ENCODE data around the gene BPHL. TPM values are rescaled to one million over a fixed set of nuclear protein-coding genes. Genes with fewer than 3 reads are reported as not detected.

The BPHL gene
- total RNA-seq, 1 experiment from 2014 or later: 48.7 TPM

- WGBS (ENCODE audit: extremely low coverage, insufficient read length, low lambda C conversion rate): no CpG with 5 or more reads among the region's 15 CpGs
- no peaks in the 10 kb centered on the region for H4K20me1 ChIP-seq (ENCODE audit: control insufficient read depth, insufficient read depth, insufficient read length)
- H2BK15ac ChIP-seq (ENCODE audit: low read depth, low read length): no peak overlapping the region
- no peaks in the 10 kb centered on the region for H3K27me3 ChIP-seq (ENCODE audit: insufficient read depth, low read length)
- H3K4me1 ChIP-seq (ENCODE audit: insufficient read depth, low read length): no peaks in the 10 kb centered on the region
- H3K79me2 ChIP-seq (ENCODE audit: insufficient read depth, low read length): no peaks in the 10 kb centered on the region
- H4K91ac ChIP-seq (ENCODE audit: insufficient read length, low read depth, low read length): no peak overlapping the region
- H3K9me3 ChIP-seq (ENCODE audit: control insufficient read depth, low read depth, low read length): no peaks in the 10 kb centered on the region
- H2AFZ ChIP-seq (ENCODE audit: low read length): no peak overlapping the region
- no peak overlapping the region for H3K9ac ChIP-seq (ENCODE audit: extremely low read depth, insufficient read length, low read length)
- H4K8ac ChIP-seq (replicated peaks; ENCODE audit: insufficient read length, low read depth, low read length): no peak overlapping the region
- no peak overlapping the region for H3K27ac ChIP-seq (ENCODE audit: insufficient read length, low read depth, low read length)
- H3K4me2 ChIP-seq (ENCODE audit: insufficient read depth, insufficient read length, low read length): no peak overlapping the region
- no peak overlapping the region for H3K14ac ChIP-seq (ENCODE audit: insufficient read depth, low read length)
- no peak overlapping the region for H2BK12ac ChIP-seq (ENCODE audit: insufficient read length, low read depth, low read length)
- no peaks in the 10 kb centered on the region for H3K79me1 ChIP-seq (ENCODE audit: insufficient read depth, low read depth, low read length, poor library complexity, severe bottlenecking)
- no peak overlapping the region for H4K5ac ChIP-seq (ENCODE audit: insufficient read length, low read depth, low read length)
- no peak overlapping the region for H3K4ac ChIP-seq (ENCODE audit: low read depth, low read length)
- no peaks in the 10 kb centered on the region for H3K23me2 ChIP-seq (ENCODE audit: insufficient read length, low read depth, low read length, poor library complexity, severe bottlenecking)
- H2AK5ac ChIP-seq (ENCODE audit: insufficient read length, low read length): no peak overlapping the region
- no peak overlapping the region for H2BK20ac ChIP-seq (ENCODE audit: low read depth, low read length, poor library complexity, severe bottlenecking)
- H3K4me1 Mint-ChIP-seq: peaks cover 5% of the 10 kb centered on the region in 2 experiments
- no peaks in the 10 kb centered on the region for H3K27me3 Mint-ChIP-seq (ENCODE audit: low read depth)
- H3K36me3 Mint-ChIP-seq (ENCODE audit: insufficient read depth in 1 of 3, low read depth in 3 of 3): peaks cover 23 to 76% (median 58%) of the 10 kb centered on the region in 3 experiments
- no peak overlapping the region; a peak in 1 of 7 replicates for H3K27ac Mint-ChIP-seq
- no peaks in the 10 kb centered on the region for H3K9me3 Mint-ChIP-seq
- H3K18ac ChIP-seq (ENCODE audit: insufficient read length, low read depth, low read length): no peak overlapping the region
- H2BK120ac ChIP-seq (ENCODE audit: low read depth, low read length, poor library complexity, severe bottlenecking): no peak overlapping the region
- no peak overlapping the region; a peak in 1 of 5 replicates for H3K4me3 Mint-ChIP-seq
- no peak for TF ChIP-seq CTCF (conservative IDR thresholded peaks at IDR 0.05)
- no peak overlapping the region for H3K23ac ChIP-seq (ENCODE audit: insufficient read length, low read depth, low read length)
- no peak overlapping the region for H3T11ph ChIP-seq (ENCODE audit: low read length)
- no peak for DNase-seq
- no peak overlapping the region for H3K56ac ChIP-seq (ENCODE audit: insufficient read length, low read depth, low read length)
- no peak overlapping the region for H2BK5ac ChIP-seq (ENCODE audit: insufficient read length, low read length)
Observed at GRCh38 chr6:3128356-3129108, 10.0 kb downstream of the BPHL start.

All from H9 (cell line).